Stimulated activated CD4-positive, alpha-beta T cell treated with anti-CD3 and anti-CD28 coated beads, Interleukin-2, amount 100 ng/mL, for 48 hours (primary cell): ENCODE measurements around the gene TRAF3.

ENCODE experiments used
- DNase-seq, 2 donors: peaks; one replicate each; pipeline ENCODE4 v3.0.0-alpha.2; 2020

TRAF3 gene

DNA sequence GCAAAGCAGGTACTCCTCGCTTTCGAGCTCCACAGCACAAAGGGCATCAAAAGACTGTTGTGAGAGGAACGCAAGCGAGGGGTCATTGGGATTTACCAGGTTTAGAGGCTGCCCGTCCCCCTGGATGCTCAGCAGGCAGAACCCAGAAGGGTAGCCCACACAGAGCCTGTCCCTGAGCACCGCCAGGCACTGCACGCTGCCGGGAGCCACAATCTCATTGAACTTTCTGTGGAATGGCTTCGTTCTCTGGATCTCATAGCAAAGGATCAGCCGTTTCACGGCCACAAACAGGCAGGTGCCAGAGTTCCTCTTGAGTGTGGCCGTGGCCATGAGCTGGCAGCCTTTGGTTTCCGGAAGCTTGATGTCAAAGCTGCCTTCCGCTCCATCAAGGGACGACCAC lies 166.7 kb downstream of the TRAF3 start:
- DNase-seq: no peak

DNA sequence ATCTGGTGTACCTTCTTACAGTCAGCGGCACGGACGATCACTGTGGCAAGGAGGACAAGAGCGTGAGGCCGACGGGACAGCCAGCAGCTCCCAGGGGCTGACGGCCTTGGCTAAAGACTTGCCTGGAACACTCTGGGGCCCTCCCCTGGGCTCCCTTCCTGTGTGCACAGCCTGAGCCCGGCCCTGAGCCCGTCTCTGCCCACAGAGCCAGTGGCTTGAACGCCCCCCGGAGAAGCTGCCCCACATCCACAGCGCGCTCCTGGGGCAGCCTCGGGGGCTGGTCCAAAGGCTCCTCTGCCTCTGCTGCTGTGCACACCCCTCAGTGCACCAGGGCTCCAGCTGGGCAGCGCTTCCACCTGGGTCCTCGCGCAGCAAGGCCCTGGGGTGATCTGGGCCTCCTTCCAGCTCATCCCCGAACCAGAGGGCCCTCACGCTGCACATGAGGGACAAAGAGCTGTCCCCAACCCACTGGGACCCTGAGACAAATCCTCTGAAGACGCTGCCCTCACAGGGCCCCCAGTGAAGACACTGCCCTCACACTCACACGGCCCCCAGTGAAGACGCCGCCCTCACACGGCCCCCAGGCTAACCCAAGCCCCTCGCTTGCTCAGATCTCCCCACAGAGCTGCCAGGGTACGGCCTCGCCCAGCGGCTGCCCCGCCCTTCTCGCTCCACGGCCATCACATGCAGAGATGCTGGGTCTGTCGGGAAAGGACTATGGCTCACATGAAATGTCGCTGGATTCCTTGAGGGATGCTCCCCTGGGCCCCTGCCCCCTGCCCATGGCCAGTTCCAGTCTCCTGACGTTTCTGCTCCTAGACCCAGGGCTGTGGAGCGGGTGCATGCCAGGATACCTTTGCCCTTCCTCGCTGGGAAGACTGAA lies 167.4 kb downstream of the TRAF3 start:
- DNase-seq: no peak

GRCh38 chr14:102945346-102946130 lies 168.3 kb downstream of the TRAF3 start:
- DNase-seq: no peak

- no peak for DNase-seq
These were observed 170.3 kb downstream of the TRAF3 start for GRCh38 chr14:102947321-102948103.

- DNase-seq: no peak
These were observed 171.4 kb downstream of the TRAF3 start for GRCh38 chr14:102948698-102949061.

DNA sequence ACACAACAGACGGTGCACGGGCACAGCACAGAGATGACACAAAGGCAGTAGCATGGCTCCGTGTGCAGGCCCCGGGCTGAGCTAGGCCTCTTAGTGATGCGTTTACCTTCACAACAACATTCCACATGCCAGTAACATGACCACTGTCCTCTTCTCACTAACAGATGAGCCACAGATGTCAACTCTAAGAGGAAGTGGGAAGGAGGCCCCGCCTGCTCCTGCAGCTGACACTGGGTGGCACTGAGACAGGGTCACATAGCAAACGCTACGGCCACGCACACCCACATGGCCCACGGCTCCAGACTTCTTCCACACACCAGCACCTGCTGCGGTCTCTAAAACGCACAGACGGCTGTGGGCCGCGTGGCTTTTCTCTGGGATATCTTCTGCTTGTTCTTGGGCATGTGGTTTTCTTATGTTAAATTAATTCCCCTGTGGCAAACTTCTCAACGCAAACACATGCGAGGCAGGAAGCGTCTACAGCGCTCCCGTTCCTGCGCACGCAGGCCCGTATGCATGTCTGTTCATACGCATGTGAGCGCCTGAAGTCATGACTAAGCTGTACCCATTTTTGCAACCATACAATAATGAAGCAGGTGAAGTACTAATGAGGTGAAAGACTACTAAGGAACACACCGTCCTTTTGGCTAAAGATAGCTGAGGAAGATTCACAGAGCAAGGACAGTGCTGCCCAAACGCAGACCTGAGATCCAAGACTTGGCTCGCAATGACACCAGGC lies 172.0 kb downstream of the TRAF3 start:
- no peak for DNase-seq

DNA sequence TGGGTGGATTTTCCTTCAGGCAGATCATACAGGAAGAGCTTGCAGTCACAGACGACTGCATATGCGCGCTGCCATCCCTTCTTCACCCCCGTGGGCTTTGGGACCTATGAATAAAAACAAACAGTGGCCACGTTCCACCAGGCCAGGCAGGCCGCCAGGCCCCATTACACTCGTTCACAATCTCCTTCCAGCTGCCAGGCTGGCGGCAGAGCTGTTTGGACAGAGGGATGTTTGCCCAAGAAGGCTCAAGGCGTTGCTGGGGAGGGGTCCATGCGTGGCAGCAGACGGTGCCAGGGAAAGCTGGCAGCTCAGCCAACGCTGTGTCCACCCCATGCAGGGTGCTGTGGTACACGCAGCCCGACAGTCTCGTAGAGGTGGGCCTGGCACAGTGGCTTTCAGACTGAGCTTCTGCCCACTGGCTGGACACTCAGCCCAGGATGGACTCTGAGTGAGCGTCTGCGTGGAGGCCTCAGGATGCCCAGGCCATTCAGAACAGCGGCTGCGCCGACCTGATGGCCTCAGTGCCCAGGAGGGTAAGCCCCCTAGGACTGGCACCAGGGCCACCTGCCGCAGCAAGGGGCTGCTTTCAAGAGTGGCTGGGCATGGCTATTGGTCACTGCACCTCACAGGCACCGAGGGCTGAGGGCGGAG lies 172.7 kb downstream of the TRAF3 start:
- no peak for DNase-seq

DNA sequence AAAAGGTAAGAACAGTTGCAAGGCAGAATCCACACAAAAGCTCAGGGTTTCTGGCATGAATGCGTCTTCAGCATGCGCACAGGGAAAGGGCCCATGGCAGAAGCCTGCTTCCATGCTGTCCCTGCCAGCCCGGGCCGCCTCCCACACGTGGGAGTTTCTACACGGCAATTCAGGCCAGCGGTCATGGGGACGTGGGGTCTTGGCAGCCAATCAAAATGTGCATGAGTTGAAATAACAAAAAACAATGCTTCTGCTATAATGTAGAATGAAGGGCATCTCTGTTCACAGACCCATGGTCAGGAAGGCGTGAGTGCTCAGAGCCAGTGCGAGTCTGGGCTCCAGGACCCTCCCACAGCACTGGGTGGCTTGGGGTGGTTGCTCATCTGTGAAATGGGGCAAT lies 173.8 kb downstream of the TRAF3 start:
- no peak for DNase-seq

DNA sequence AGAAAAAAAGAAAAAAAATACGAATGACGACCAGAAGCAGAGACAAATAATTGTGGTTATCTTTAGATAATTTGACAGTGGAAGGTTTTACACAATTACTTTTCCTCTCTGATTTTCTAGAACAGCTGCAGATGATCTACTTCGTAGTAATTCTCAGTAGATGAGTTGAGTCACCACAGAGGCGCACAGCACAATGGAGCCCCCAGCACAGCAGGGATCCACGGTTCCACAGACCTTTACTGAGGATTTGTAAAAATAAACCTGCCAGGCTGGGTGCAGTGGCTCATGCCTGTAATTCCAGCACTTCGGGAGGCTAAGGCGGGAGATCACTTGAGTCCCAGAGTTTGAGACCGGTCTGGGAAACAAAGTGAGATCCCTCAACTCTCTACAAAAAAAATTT lies 174.6 kb downstream of the TRAF3 start:
- DNase-seq: no peak

- no peak for DNase-seq
These were observed 175.0 kb downstream of the TRAF3 start for GRCh38 chr14:102952276-102952675.

GRCh38 chr14:102953100-102953499 lies 175.9 kb downstream of the TRAF3 start:
- no peak for DNase-seq

DNA sequence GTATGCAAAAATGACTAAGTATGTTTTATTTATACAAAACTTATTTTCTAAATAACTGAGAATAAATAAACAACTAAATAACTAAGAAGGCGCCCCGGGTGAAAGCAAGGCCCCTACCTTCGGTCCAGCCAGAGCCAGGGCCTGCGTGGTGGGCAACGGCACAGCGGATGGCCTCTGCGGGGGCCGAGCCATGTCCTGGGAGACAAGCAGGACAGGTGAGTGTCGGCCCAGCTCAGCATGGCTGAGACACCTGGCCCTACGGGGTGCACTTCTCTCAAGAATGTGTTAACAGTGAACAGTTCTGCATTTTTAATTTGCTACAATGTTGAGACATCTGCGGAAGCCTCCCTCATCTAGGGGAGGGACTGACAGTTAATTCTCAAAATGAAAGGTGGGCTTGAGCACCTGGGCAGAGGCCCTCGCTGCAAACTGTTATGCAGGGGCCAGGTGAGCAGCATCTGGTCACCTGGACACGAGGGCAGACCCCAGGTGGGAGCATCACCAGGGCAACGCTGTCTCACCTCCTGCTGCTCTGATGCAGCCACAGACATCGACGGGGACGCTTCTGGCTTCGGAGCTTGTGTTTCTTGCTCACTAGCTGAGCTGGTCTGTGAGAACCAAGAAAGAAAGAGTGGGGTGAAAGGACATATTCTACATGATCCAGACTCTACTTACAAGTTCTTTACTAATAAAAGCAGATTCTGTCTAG lies 177.0 kb downstream of the TRAF3 start:
- DNase-seq: no peak

DNA sequence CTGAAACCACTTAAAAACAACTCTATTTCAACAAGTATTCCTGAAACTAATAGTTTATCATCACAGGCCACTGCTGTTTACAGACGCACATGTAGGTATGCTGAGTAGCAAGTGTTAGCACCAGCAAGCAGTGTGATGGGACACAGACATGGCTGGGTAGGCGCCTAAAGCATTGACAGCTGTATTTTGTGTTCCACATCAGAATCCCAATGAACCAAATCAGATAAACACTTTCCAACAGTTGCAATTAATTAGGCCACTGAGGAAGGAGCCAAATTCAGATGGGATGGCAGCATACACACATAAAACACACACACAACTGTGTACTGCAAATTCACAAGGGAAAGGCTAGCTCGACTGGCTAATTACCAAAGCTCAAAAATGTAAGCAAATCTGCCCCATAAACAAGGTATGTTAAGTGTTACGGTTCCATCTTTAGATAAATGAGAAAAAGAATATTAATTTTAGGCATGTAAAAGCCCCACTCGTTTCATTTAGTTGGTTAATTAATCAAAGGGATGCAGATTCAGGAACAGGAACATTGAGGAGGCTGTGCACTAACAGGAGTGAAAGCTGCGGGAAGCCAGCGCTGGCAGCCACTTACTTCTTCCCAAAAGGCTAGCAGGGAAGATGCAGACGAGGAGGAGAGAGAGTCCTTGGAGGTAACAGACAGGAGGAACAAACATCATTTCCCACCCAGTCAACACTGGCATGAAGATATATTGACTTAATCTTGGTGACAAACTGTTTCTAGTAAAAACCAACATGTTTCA lies 178.6 kb downstream of the TRAF3 start:
- no peak for DNase-seq

GRCh38 chr14:102957222-102957621 lies 180.0 kb downstream of the TRAF3 start:
- DNase-seq: no peak

- no peak for DNase-seq
These were observed 181.2 kb downstream of the TRAF3 start for GRCh38 chr14:102958461-102958860.
